ENCODE measurements around the gene PCSK6.

GRCh38 chr15:101376615-101377395, 112.7 kb downstream of the PCSK6 start:
- TF ChIP-seq FOXM1 (IDR thresholded peaks at IDR 0.05; ENCODE audit: borderline replicate concordance) (no peak), LEF1 (IDR thresholded peaks at IDR 0.05; ENCODE audit: borderline replicate concordance) (no peak), BHLHE40 (IDR thresholded peaks at IDR 0.05; ENCODE audit: borderline replicate concordance) (no peak), FOXA1 (IDR thresholded peaks at IDR 0.05) (no peak), ZNF384 (IDR thresholded peaks at IDR 0.05) (no peak), FOXK2 (IDR thresholded peaks at IDR 0.05) (no peak), TARDBP (IDR thresholded peaks at IDR 0.05) (no peak)
